Measurements from ENCODE around the gene ULK1.

The ULK1 gene

GRCh38 chr12:131921866-131922769 is 27.7 kb downstream of the ULK1 start:
- no peak for DNase-seq

DNA sequence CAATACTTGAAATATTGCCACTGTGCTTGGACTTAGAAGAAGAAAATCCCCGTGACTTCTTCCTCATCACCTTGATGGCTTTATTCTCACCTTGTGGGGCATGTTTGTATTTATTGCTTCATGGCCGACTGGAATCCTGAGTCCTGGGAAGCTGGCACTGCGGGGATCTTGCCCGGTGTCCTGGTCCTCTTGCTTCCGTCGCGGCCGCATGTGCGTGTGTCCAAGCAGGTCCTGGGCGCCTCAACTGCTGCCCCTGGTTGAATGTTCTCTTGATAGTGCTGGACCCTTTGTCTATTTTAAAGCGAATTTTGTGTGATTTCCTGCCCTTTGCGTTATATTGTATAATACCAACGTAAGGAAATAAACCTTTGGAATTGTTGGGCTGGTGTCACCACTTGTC is 28.4 kb downstream of the ULK1 start:
- DNase-seq, result no peak

DNA sequence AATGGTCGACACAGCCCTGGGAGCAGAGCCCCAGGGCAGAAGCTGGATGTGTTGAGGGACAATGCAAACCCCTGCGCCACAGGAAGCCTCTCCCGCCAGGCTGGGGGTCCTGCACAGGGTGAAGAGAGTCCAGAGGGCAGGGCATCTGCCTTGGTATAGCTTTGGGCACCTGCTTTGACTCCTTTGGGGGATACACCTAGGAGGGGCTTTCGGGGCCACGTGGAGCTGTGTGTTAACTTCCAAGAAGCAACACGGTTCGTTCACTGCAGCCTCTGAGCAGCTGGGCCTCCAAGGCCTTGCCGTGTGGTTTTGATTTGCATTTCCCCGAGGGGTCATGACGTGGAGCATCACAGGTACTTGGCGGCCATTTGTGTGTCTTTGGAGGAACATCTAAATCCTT is 28.8 kb downstream of the ULK1 start:
- DNase-seq, result no peak

- no peak for DNase-seq
Measured at GRCh38 chr12:131927110-131928079, 33.0 kb downstream of the ULK1 start.

DNA sequence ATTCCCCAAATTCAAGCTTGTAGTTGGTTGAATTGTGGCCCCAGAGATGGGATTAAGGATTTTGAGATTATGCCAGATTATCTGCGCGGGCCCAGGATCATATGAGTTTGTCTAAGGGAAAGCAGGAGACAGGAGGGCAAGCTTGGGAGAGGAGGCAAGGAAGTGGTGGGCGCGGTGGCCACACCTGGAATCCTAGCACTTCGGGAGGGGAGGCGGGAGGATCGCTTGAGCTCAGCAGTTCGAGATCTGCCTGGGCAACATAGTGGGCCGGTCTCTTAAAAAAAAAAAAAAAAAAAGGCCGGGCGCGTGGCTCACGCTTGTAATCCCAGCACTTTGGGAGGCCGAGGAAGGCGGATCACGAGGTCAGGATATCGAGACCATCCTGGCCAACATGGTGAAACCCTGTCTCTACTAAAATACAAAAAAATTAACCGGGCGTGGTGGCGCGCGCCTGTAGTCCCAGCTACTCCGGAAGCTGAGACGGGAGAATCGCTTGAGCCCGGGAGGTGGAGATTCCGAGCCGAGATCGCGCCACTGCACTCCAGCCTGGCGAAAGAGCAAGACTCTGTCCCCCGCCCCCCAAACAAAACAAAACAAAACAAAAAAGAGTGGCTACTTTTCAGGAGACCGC is 33.8 kb downstream of the ULK1 start:
- no peak for DNase-seq

DNA sequence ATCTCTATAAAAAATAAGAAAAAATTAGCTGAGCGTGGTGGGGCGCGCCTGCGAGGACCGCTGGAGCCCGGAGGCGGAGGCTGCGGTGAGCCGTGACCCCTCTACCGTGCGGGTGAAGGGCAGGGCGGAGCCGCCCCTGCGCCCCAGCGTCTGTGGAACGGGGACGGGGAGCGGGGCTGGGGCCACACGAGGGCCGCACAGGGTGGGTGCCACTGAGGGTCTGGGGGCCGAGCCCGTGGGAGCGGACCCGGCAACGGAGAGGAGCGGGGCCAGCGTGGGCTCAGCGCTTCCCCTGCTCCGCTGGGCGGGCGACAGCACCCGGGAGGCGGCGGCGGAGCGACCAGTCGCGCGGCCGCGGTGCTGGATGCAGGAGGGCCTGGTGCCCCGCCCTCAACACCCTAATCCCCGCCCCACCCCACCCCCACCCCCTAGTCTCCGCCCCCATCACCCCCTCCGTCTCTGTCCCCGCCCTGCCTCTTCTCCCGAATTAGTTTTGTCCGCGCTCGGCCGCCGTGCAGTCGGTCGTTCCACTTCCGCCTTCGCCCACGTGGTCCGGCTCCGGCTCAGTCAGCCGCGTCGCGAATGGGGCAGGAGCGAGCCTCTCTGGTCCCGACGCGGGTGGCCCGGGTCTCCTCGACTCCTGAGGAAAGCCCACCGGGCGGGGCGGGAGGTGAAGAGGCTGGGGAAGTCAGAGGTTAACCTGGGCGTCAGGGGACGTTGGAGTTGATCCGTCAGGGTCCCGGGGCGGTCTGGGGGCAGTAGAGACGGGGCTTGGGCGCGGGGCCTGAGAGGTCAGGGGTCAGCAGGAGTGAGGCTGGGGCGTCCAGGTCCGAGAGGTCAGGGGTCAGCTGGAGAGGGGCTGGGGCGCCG is 34.5 kb downstream of the ULK1 start, which contains the start of gene PUS1:
PUS1 (plus strand) TSS at position 566 of the 870 bp plus-strand sequence. CDS start 447 bp downstream, outside the sequence.
- DNase-seq, result peak; percentile 87 to 91

GRCh38 chr12:131929581-131930456 is 35.4 kb downstream of the ULK1 start:
- no peak for DNase-seq

DNA sequence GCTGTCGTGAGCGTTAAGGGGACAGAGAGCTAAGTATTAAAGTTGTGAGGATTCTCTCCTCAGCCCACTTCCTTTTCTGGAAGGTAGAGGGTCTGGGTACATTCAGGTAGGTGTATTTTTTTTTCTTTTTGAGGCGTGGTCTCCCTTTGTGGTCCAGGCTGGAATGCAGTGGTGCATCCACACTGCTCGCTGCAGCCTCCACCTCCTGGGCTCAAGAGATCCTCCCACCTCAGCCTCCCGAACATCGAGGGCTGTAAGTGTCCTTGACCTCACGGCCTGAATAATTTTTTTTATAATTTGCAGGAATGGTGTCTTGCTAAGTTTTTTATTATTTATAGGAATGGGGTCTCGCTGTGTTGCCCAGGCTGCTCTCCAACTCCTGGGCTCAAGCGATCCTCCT is 36.1 kb downstream of the ULK1 start:
- DNase-seq, result no peak

DNA sequence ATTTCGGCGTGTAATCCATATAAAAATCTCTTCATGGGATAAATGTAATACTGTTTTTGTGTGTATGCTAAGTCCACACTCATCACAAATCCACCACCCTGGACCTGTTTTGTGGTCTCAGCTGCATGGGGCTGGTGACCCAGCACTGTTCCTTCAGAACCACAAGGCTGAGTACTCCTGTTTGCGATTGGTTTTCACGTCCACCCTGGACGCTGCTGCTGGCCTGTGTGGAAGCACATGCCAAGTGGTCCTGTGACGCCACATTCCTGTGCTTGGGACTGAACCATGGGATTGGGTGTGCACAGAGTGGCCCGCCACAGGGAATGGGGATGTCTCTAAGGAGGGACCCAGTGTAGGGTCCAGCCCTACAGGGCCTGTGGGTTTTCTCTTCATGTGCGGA is 39.0 kb downstream of the ULK1 start:
- DNase-seq, result no peak

- DNase-seq, result no peak
Measured at GRCh38 chr12:131934535-131934934, 40.1 kb downstream of the ULK1 start.

DNA sequence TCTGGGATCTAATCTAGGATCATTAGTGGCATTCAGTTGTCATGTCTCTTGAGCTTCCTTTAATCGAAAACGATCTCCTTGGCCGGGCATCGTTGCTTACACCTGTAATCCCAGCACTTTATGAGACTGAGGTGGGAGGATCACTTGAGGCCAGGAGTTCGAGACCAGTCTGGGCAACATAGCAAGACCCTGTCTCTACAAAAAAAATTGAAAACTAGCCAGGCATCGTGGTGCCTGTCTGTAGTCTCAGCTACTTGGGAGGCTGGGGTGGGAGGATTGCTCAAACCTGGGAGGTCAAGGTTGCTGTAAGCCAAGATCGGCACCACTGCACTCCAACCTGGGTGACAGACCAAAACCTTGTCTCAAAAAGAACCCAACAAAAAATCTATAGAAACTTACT is 43.7 kb downstream of the ULK1 start:
- DNase-seq, result no peak

GRCh38 chr12:131939007-131939406 is 44.6 kb downstream of the ULK1 start:
- no peak for DNase-seq

- DNase-seq, result no peak
Measured at GRCh38 chr12:131940141-131940547, 45.7 kb downstream of the ULK1 start.

- DNase-seq, result no peak
Measured at GRCh38 chr12:131941116-131941986, 46.9 kb downstream of the ULK1 start.

- DNase-seq, result no peak
Measured at GRCh38 chr12:131941987-131942341, 47.5 kb downstream of the ULK1 start.

- no peak for DNase-seq
Measured at GRCh38 chr12:131942671-131943070, 48.2 kb downstream of the ULK1 start.

GRCh38 chr12:131943389-131943788 is 49.0 kb downstream of the ULK1 start:
- DNase-seq, result no peak

- no peak for DNase-seq
Measured at GRCh38 chr12:131943876-131944275, 49.5 kb downstream of the ULK1 start.

DNA sequence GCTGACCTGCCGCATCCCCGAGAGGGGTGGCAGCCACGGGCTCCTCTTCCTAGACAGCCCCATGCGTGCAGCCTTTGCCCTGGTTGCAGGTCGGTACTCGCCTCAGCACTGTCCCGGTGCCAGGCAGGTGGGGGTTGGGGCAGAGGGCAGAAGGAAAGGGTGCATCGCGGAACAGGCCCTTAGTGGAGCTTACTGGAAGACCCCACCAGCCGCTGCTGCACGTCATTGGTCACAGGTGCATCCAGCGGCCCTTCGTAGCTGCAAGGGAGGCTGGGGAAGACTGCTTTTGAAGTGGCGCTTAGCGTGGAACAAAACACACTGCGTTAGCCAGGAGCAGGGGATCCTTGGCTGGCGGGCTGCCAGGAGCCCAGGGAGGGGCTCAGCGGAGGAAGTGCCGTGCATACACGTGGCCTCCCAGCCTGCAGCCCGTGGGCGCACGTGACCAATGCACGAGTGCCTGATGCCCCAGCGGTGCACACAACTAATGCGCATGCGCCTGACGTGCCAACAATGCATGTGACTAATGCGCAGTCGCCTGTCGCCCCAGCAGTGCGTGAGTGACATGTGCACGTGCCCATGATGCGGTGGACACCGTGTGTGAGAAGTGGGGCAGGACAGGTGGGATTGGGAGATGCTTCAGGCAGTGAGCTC is 50.3 kb downstream of the ULK1 start:
- no peak for DNase-seq
